Measurements from ENCODE around the gene ERBB2.

Gene ERBB2

GRCh38 chr17:39756380-39757079 lies 56.7 kb downstream of the ERBB2 start:
- Histone ChIP-seq H3K36me3 (replicated peaks) (no peaks in the 10 kb centered on the region), H3K4me3 (ENCODE audit: low read depth, low read length) (no peak overlapping the region), H3K27ac (no peak overlapping the region), H3K27me3 (replicated peaks) (no peaks in the 10 kb centered on the region)
- in situ Hi-C loops (cut with HindIII; ENCODE audit: low pct_ligation_motif_present, low sequenced_read_pairs), result no loop called here
- no peak for DNase-seq
- TF ChIP-seq, protein P1, sequence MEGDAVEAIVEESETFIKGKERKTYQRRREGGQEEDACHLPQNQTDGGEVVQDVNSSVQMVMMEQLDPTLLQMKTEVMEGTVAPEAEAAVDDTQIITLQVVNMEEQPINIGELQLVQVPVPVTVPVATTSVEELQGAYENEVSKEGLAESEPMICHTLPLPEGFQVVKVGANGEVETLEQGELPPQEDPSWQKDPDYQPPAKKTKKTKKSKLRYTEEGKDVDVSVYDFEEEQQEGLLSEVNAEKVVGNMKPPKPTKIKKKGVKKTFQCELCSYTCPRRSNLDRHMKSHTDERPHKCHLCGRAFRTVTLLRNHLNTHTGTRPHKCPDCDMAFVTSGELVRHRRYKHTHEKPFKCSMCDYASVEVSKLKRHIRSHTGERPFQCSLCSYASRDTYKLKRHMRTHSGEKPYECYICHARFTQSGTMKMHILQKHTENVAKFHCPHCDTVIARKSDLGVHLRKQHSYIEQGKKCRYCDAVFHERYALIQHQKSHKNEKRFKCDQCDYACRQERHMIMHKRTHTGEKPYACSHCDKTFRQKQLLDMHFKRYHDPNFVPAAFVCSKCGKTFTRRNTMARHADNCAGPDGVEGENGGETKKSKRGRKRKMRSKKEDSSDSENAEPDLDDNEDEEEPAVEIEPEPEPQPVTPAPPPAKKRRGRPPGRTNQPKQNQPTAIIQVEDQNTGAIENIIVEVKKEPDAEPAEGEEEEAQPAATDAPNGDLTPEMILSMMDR (IDR thresholded peaks at IDR 0.05; ENCODE audit: low read depth, low read length, missing control alignments), result no peak

DNA sequence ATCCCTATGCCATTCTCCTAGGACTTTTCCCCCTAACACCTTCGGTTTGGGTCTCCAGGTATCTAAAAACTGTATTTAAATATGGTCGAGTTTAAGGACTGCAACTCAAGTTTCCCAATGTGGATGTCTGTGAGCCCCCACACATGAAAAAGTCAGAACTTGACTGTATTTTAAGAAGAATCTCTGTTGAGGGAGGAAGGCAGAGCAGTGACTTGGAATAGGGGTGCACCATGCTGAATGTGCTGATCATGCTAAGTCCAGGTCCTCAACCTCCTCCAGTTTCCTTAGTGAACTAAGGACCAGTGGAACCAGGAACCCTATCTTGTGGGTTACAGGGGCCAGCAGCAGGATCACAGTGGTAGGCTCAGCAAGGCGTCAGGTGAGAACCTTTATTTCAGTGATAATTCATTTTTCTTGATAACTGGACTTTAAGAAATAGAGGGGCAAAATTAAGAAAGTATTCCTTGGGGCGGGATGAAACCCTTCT lies 57.4 kb downstream of the ERBB2 start:
- TF ChIP-seq, protein P1 (IDR thresholded peaks at IDR 0.05; ENCODE audit: low read depth, low read length, missing control alignments), result no peak
- DNase-seq, result no peak
- H3K27ac ChIP-seq, result no peak overlapping the region
- H3K36me3 ChIP-seq (replicated peaks), result no peaks in the 10 kb centered on the region
- H3K4me3 ChIP-seq (ENCODE audit: low read depth, low read length), result no peak overlapping the region
- in situ Hi-C loops (cut with HindIII; ENCODE audit: low pct_ligation_motif_present, low sequenced_read_pairs), result no loop called here
- H3K27me3 ChIP-seq (replicated peaks), result no peaks in the 10 kb centered on the region

GRCh38 chr17:39757931-39758873 lies 58.3 kb downstream of the ERBB2 start:
- in situ Hi-C loops (cut with HindIII; ENCODE audit: low pct_ligation_motif_present, low sequenced_read_pairs), result no loop called here
- DNase-seq, result no peak
- TF ChIP-seq, protein P1 (IDR thresholded peaks at IDR 0.05; ENCODE audit: low read depth, low read length, missing control alignments), result no peak
- Histone ChIP-seq H3K36me3 (replicated peaks) (no peaks in the 10 kb centered on the region), H3K4me3 (ENCODE audit: low read depth, low read length) (no peak overlapping the region), H3K27me3 (replicated peaks) (no peaks in the 10 kb centered on the region), H3K27ac (no peak overlapping the region)

- no peaks in the 10 kb centered on the region for H3K36me3 ChIP-seq (replicated peaks)
- TF ChIP-seq, protein P1 (IDR thresholded peaks at IDR 0.05; ENCODE audit: low read depth, low read length, missing control alignments), result no peak
- no peak overlapping the region for H3K27ac ChIP-seq
- no peak for DNase-seq
- no peak overlapping the region for H3K4me3 ChIP-seq (ENCODE audit: low read depth, low read length)
- in situ Hi-C loops (cut with HindIII; ENCODE audit: low pct_ligation_motif_present, low sequenced_read_pairs), result no loop called here
- H3K27me3 ChIP-seq (replicated peaks), result no peaks in the 10 kb centered on the region
Measured at GRCh38 chr17:39759204-39759603, 59.3 kb downstream of the ERBB2 start.

DNA sequence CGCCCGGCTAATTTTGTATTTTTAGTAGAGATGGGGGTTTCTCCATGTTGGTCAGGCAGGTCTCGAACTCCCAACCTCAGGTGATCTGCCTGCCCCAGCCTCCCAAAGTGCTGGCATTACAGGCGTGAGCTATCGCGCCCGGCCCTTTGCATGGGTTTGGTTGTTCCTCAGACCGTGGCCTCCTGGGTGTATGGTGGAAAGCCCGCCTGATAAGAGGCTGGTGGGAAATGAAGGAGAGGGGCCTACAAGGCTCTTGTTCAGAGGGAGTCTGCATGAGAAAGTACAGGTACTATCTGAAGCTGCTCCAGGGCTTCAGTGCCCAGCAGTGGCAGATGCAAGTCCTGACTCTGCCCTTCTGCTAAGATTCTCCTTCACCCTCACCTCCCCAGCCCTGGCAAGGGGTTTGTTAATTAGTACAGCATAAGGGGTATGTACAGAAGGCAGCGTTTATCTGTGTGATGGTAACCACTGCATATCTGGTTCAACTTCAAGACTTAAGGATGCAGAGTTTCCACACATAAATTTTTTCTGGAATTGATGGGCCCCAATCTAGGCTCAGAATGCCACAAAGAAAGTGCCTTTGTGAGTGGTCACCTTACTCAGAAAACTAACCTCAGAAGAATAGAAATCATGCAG lies 62.1 kb downstream of the ERBB2 start:
- TF ChIP-seq, protein P1 (IDR thresholded peaks at IDR 0.05; ENCODE audit: low read depth, low read length, missing control alignments), result no peak
- in situ Hi-C loops (cut with HindIII; ENCODE audit: low pct_ligation_motif_present, low sequenced_read_pairs), result no loop called here
- no peak for DNase-seq
- H3K27me3 ChIP-seq (replicated peaks), result peaks cover 2% of the 10 kb centered on the region
- no peaks in the 10 kb centered on the region for H3K36me3 ChIP-seq (replicated peaks)
- no peak overlapping the region for H3K27ac ChIP-seq
- no peak overlapping the region for H3K4me3 ChIP-seq (ENCODE audit: low read depth, low read length)
